NT2/D1 (cell line): ENCODE data around the gene SLC25A45.

ENCODE experiments used
- SUZ12 ChIP-seq: IDR thresholded peaks from 2 replicates; pipeline ENCODE4 v1.6.1; 2011; ENCODE audit not compliant: insufficient read length, insufficient read depth; ENCODE audit errors: extremely low read depth
- YY1 ChIP-seq: IDR thresholded peaks from 2 replicates; pipeline ENCODE4 v1.6.1; 2011; ENCODE audit not compliant: insufficient read length, insufficient read depth
- ZNF274 ChIP-seq: IDR thresholded peaks from 2 replicates; pipeline ENCODE4 v1.6.1; 2011; ENCODE audit warnings: mild to moderate bottlenecking, low read depth, low read length

GRCh38 chr11:65426839-65427690, 44.6 kb upstream of the SLC25A45 start:
- TF ChIP-seq SUZ12 (no peak), YY1 (no peak), ZNF274 (no peak)
